Lower leg skin (tissue), 4 donors: ENCODE data around the gene HCRT. TPM values are rescaled to one million over a fixed set of nuclear protein-coding genes. Genes with fewer than 3 reads are reported as not detected.
"Not testable (repeated sequence)": the region's sequence is repeated elsewhere in the genome, so short reads cannot be mapped to it uniquely, and the experiment has no call there.

Experiments used
- DNase-seq, 2 donors: peaks; one replicate each; pipeline ENCODE4 v3.0.0-alpha.2; 2019; ENCODE audit warnings: low spot score in 2 of 2
- H3K4me3 ChIP-seq: fragments of 200-600 bp; sonication (generic); 2 replicates; pipeline ENCODE4 v1.5.1; 2017; ENCODE audit warnings: mild to moderate bottlenecking, low read depth; ENCODE audit not compliant: poor library complexity, severe bottlenecking
- CTCF ChIP-seq, 3 donors: fragments of 450-650 bp; IDR thresholded peaks; one replicate each; pipeline ENCODE4 v1.5.1; 2016; ENCODE audit warnings: antibody characterized with exemption in 3 of 3, mild to moderate bottlenecking in 3 of 3, moderate library complexity in 2 of 3
- POLR2A ChIP-seq, 2 donors: fragments of 450-650 bp; IDR thresholded peaks; one replicate each; pipeline ENCODE4 v1.6.1; 2016 to 2017; ENCODE audit warnings: antibody characterized with exemption in 2 of 2, mild to moderate bottlenecking in 1 of 2, moderate library complexity in 1 of 2
- WGBS, 2 donors: methylation state at CpG; one replicate each; pipeline ENCODE4 v1.1.5; 2018; 5-methylcytosine and 5-hydroxymethylcytosine counted together
- intact Hi-C: fragments of 100-400 bp; cut with DNase I; formaldehyde crosslinking; loops from one replicate; pipeline ENCODE4 v1.15.0; 2023; ENCODE audit warnings: low total_unique reads
- total RNA-seq, 4 donors: library from RNA; depleted of rRNA; stranded (reverse); fragments of >200 nt; gene quantifications; one replicate each; pipeline ENCODE4 v1.1.0, GENCODE V29; 2016

Gene HCRT
- total RNA-seq, 4 donors from 2014 or later, result not detected

GRCh38 chr17:42225646-42226045, 40.4 kb upstream of the HCRT start:
- DNase-seq, result no peak
- intact Hi-C loops, result no loop called here
- 92 to 96% methylated on average over 5 of the region's 5 CpGs for WGBS, 2 donors
- H3K4me3 ChIP-seq, result no peak overlapping the region
- TF ChIP-seq POLR2A (IDR thresholded peaks at IDR 0.05) (no peak), CTCF (IDR thresholded peaks at IDR 0.05) (no peak)

- H3K4me3 ChIP-seq, result no peak overlapping the region
- TF ChIP-seq POLR2A (IDR thresholded peaks at IDR 0.05), result no peak
- no peak for TF ChIP-seq CTCF (IDR thresholded peaks at IDR 0.05)
- peak in 1 of 2 donors; percentile 54 for DNase-seq
- intact Hi-C loops, result no loop called here
- WGBS, 2 donors, result 98% methylated on average over 6 of the region's 6 CpGs
Measured at GRCh38 chr17:42224651-42225050, 39.4 kb upstream of the HCRT start.

- WGBS, 2 donors, result 56 to 60% methylated on average over 3 of the region's 3 CpGs
- no peak for TF ChIP-seq POLR2A (IDR thresholded peaks at IDR 0.05)
- TF ChIP-seq CTCF (IDR thresholded peaks at IDR 0.05), result peak in 1 of 3 donors; percentile 53
- peak in 1 of 2 donors; percentile 82 for DNase-seq
- no peak overlapping the region for H3K4me3 ChIP-seq
- intact Hi-C loops, result no loop called here
Measured at GRCh38 chr17:42221886-42222745, 36.9 kb upstream of the HCRT start.

- intact Hi-C loops, DNase-seq, H3K4me3 ChIP-seq: not testable (repeated sequence)
- no CpG with 5 or more reads among the region's 17 CpGs for WGBS, 2 donors
Measured at GRCh38 chr17:42219280-42219679, 34.0 kb upstream of the HCRT start.

- no peak for DNase-seq
- TF ChIP-seq CTCF (IDR thresholded peaks at IDR 0.05) (no peak), POLR2A (IDR thresholded peaks at IDR 0.05) (no peak)
- no peak overlapping the region for H3K4me3 ChIP-seq
- WGBS, 2 donors, result 79 to 94% methylated on average over 2 of the region's 2 CpGs
- intact Hi-C loops, result no loop called here
Measured at GRCh38 chr17:42214156-42214555, 28.9 kb upstream of the HCRT start.

GRCh38 chr17:42212382-42212781, 27.1 kb upstream of the HCRT start:
- intact Hi-C loops, result no loop called here
- DNase-seq, result no peak
- 62 to 63% methylated on average over 7 of the region's 7 CpGs for WGBS, 2 donors
- no peak for TF ChIP-seq POLR2A (IDR thresholded peaks at IDR 0.05)
- TF ChIP-seq CTCF (IDR thresholded peaks at IDR 0.05), result no peak
- no peak overlapping the region for H3K4me3 ChIP-seq

- 47 to 49% methylated on average over 6 to 9 of the region's 9 CpGs for WGBS, 2 donors
- intact Hi-C loops, H3K4me3 ChIP-seq: not testable (repeated sequence)
- DNase-seq, result peak; percentile 62 to 91
Measured at GRCh38 chr17:42211921-42212341, 26.7 kb upstream of the HCRT start.
